T-helper 22 cell (primary cell): ENCODE data around the gene FAM200C.

Experiments used
- DNase-seq: peaks from one replicate; pipeline ENCODE4 v3.0.0-alpha.2; 2020; ENCODE audit warnings: low read depth

FAM200C gene

GRCh38 chr5:160367261-160367660 is 32.6 kb downstream of the FAM200C start:
- DNase-seq, result no peak

- DNase-seq, result no peak
Measured at GRCh38 chr5:160366230-160366629, 33.6 kb downstream of the FAM200C start.

- no peak for DNase-seq
Measured at GRCh38 chr5:160363660-160364395, 36.0 kb downstream of the FAM200C start.

- DNase-seq, result no peak
Measured at GRCh38 chr5:160363211-160363610, 36.6 kb downstream of the FAM200C start.

GRCh38 chr5:160361624-160362228 is 38.1 kb downstream of the FAM200C start:
- DNase-seq, result no peak

- DNase-seq, result no peak
Measured at GRCh38 chr5:160360310-160360709, 39.5 kb downstream of the FAM200C start.

- no peak for DNase-seq
Measured at GRCh38 chr5:160359816-160360215, 40.0 kb downstream of the FAM200C start.

GRCh38 chr5:160359242-160359641 is 40.6 kb downstream of the FAM200C start:
- DNase-seq, result no peak

- DNase-seq, result no peak
Measured at GRCh38 chr5:160357861-160358411, 41.9 kb downstream of the FAM200C start.

- no peak for DNase-seq
Measured at GRCh38 chr5:160357394-160357793, 42.5 kb downstream of the FAM200C start.

- no peak for DNase-seq
Measured at GRCh38 chr5:160356550-160357347, 43.1 kb downstream of the FAM200C start.

- DNase-seq, result no peak
Measured at GRCh38 chr5:160354666-160355065, 45.2 kb downstream of the FAM200C start.

GRCh38 chr5:160353379-160353778 is 46.5 kb downstream of the FAM200C start:
- no peak for DNase-seq

GRCh38 chr5:160352308-160352707 is 47.5 kb downstream of the FAM200C start:
- DNase-seq, result no peak

- DNase-seq, result no peak
Measured at GRCh38 chr5:160349935-160350303, 49.9 kb downstream of the FAM200C start.

- no peak for DNase-seq
Measured at GRCh38 chr5:160349249-160349934, 50.5 kb downstream of the FAM200C start.

GRCh38 chr5:160348080-160348479 is 51.8 kb downstream of the FAM200C start:
- DNase-seq, result no peak

GRCh38 chr5:160347448-160347847 is 52.4 kb downstream of the FAM200C start:
- no peak for DNase-seq
